Measurements from ENCODE around the gene FTO.
A peak's percentile ranks its signal among the peaks of the same experiment; 100 is the strongest.

The FTO gene

GRCh38 chr16:53908731-53909130 lies 204.8 kb downstream of the FTO start:
- DNase-seq = no peak

- no peak for DNase-seq
Observed at GRCh38 chr16:53910990-53911389, 207.0 kb downstream of the FTO start.

- DNase-seq = no peak
Observed at GRCh38 chr16:53911513-53911912, 207.6 kb downstream of the FTO start.

GRCh38 chr16:53912155-53912554 lies 208.2 kb downstream of the FTO start:
- no peak for DNase-seq

DNA sequence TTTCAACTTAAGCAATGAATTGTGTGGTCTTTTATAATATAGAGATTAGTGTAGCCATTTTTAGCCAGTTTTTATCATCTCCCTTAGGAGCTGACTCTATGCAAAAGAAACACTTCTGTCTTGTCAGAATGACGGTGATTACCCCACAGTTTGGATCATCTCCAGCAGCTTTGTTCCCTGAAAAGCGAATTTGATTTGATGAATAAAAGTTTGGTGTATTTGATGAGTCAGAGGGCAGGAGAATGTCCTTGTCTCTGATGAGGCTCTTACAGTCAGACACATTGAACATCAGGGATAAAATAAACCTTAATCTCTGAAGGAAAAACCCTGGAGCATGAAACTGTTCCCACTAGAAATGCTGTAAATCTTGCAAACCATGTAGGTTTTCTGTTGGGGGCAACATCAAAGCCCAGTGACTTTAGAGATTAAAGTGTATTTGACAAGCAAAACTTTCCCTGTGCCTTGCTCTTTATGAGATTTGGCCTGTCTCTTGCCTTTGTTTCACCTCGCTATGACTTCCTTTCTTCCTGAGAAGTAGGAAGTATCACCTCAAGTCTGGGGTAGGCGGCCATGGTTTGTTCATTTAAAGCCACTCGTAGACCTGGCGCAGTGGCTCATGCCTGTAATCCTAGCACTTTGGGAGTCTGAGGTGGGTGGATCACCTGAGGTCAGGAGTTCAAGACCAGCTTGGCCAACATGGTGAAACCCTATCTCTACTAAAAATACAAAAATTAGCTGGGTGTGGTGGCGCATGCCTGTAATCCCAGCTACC lies 209.3 kb downstream of the FTO start:
- DNase-seq = peak; percentile 79

DNA sequence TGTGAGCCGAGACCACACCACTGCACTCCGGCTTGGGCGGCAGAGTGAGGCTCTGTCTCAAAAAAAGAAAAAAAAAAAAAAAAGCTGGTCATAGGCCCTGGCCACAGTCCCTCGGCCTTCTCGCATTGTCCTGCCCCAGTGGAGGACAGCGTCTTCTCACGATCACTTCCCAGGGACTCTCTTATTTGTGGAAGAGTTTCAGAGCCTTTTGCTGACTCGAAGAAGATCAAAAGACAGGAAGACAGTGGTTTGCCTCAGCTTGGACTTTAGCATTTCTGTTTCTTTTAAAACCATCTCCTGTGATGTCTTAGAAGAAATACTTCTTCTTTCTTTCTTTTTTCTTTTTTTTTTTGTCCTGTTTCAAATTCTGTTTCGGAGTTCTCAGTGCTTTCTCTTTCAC lies 210.0 kb downstream of the FTO start:
- DNase-seq = no peak

DNA sequence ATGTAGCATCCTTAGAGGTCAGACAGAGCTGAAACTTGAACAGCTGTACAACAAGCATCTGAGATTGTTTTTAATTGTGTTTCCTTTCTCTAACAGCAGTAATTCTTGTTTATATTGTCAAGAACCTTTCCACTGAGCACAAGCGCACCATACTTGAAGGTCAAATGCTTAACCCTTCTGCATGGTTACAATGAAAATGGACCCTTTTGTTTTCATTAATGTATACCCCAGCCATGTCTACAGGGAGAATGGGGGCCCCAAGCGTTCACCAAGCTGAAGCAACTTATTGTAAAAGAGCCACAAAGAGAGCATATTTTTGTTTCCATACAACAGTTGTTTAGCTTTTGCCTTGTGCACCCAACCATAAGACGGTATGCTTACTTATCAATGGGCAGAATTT lies 210.8 kb downstream of the FTO start:
- no peak for DNase-seq

DNA sequence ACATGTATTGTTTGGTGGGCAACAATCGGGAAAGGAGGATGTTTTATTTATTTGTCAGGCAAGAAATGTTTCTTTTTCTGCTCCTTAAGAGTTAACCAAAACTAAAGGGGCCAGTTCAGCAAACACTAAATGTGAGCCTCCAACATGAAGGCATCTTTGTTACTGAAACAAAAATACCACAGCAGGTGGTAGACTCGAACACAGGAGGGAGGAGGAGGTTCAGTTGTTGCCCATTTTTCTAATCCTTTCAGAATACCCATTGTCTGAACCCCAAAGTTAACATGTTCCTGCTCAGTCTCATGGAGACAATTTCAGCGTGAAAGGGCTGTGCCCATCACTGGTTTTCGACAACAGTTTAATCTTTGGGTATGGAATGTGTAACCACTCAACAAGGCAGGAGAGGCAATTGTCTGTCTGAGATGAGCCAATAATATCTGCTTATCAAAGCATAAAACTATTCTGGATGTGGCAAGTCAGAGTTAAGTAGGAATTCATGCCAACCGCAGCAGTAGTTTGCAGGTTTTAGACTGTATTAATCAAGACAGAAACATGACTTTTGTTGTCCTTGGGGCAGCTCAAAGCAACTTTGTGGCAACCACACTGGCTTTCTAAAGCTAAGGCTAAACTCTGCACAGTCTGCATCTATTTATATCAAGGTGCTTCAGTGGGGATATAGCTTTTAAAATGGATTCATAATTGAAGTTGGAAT lies 211.7 kb downstream of the FTO start:
- no peak for DNase-seq

GRCh38 chr16:53920988-53921387 lies 217.0 kb downstream of the FTO start:
- DNase-seq = no peak

- DNase-seq = no peak
Observed at GRCh38 chr16:53922067-53922806, 218.3 kb downstream of the FTO start.

DNA sequence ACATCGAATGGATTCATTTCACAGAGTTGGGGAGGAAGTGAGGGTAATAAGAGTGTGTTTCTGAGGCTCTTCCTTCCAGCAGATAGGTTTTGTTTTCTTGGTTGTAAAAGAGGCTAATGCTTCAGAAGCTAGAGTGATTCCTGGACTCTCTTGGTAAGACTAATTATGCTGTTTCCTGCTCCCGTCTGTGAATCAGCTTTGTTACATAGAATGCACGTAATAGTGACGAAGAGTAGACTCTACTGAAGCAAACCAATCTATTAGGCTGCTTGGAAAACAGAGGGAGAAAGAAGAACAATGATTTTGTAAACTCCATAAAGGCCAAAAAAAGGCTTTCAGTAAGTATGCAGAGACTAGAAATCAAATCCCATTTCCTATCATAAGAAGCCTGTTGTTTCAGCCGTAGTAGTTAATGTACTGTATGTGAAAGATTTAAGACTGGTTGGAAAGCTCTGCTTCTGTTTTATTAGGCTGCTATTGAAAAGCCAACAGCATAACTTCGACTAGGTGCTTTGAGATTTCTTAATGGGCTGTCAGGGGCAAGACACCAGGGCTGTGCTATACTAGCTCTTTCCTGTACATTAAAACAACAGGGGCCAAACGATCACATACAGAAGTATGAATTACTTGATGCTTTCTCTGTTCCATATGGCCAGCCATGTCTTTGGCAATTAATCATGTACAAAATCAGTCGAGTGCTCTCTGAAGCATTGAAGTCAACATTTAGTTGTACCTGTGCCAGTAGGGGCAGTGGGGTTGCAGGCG lies 219.0 kb downstream of the FTO start:
- DNase-seq = no peak

DNA sequence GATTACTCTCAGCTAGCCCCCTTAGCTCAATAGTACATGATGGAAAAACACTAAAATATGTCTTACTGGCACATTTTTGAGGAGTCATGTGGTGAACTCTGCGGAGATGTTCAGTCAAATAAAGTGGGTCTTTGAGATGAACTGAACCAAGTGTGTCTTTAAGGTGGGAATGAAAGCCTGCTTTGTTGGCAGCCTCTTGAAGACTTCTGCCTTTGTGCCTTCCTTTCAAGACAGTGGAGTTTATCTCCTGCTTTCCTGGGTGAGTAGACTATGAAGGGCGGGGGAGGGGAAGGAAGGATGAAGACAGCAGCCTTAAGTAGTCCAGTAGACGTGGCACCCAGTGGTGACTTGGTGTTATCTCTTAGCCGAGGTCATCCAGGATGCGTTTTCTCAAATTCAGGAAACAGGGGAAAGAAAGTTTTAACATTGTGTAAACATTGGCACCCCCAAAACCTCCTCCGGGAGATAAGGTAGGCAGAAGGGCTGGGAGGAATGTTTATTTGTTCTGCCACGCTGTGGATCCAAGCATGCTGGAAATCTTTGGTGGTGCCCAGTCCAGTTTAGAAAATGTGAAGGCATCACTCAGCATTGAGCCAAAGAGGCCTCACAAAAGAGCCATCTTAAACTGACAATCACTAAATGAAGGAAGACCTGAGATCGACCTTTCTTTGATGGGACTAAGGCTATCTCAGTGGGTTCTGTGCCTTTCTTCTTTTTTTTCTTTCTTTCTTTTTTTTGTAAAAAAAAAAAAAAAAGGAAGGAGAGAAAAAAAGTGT lies 220.6 kb downstream of the FTO start:
- DNase-seq = no peak

- no peak for DNase-seq
Observed at GRCh38 chr16:53925107-53925410, 221.1 kb downstream of the FTO start.

- no peak for DNase-seq
Observed at GRCh38 chr16:53925526-53925925, 221.6 kb downstream of the FTO start.

- no peak for DNase-seq
Observed at GRCh38 chr16:53926209-53926608, 222.3 kb downstream of the FTO start.

- DNase-seq = no peak
Observed at GRCh38 chr16:53932975-53933374, 229.0 kb downstream of the FTO start.

GRCh38 chr16:53933407-53933806 lies 229.5 kb downstream of the FTO start:
- no peak for DNase-seq

DNA sequence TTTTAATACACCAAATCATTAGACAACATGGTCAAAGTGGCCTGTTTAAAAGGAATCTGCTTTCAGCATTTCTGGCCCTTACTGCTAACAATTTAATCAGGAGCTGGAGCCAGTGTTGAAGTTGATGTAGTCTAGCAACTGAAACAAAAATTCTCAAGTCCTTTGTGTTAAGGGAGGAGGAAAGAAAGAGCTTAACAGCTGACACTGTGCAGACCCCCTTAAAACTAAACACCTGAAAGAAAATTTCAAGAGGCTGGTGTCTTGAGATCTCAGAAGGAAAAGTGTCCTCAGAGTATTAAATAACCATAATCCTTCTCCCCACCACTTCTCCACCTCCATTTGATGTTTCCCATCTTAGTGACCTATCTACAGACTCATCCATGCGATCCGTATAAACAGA lies 232.1 kb downstream of the FTO start:
- DNase-seq = no peak

- DNase-seq = no peak
Observed at GRCh38 chr16:53936529-53936928, 232.6 kb downstream of the FTO start.

- DNase-seq = no peak
Observed at GRCh38 chr16:53937161-53937880, 233.4 kb downstream of the FTO start.

DNA sequence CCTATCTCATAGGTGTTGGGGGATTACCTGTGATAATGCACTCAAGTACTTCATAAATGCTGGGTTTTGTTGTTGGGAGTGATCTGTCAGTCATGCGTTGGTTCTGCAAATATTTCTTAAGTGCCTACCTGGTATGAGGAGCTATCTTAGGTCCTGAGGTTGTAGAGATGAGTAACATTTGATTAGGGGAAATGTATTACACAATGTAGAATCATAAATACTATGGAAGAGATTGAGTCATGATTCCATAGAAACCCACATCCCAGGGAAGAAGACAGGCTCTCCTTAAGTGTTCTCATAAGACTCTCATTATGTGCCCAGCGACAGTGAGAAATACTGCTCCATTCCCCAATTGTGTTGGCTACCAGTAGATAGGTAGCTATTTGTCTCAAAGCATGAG lies 240.1 kb downstream of the FTO start:
- DNase-seq = peak; percentile 2

- peak; percentile 43 for DNase-seq
Observed at GRCh38 chr16:53945996-53946395, 242.0 kb downstream of the FTO start.

Data from HCEC 1CT (cell line).